GM10266 (cell line): Measurements from ENCODE around the gene PLA2G6.

ENCODE experiments used
- DNase-seq: peaks from one replicate; pipeline ENCODE4 v3.0.0; 2012; ENCODE audit errors: extremely low spot score
- TF ChIP-seq, protein P1 (sequence below): IDR thresholded peaks from 2 replicates; pipeline ENCODE4 v1.5.1; 2012; ENCODE audit warnings: mild to moderate bottlenecking, low read depth; ENCODE audit not compliant: control insufficient read depth, insufficient read depth; ENCODE audit errors: missing control alignments

The PLA2G6 gene

DNA sequence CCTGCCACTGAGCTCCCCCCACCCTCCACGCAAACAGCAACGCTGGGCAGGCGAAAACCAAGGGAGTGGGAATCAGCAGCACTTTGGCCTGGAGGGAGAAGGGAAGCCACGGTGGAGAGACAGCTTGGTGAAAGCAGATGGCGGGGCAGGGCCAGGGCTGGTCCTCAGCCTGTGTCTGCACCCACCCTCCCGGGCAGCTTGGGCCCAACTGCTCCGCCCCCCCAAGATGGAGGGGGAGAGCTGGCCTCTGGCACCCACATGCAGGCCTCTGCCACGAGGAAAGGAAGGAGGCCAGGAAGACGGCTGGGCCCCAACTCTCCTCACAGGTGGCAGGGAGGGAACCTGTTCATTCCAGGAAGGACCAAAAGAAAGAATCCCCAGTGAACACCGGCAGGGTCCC lies 38.0 kb upstream of the PLA2G6 start:
- TF ChIP-seq, protein P1, sequence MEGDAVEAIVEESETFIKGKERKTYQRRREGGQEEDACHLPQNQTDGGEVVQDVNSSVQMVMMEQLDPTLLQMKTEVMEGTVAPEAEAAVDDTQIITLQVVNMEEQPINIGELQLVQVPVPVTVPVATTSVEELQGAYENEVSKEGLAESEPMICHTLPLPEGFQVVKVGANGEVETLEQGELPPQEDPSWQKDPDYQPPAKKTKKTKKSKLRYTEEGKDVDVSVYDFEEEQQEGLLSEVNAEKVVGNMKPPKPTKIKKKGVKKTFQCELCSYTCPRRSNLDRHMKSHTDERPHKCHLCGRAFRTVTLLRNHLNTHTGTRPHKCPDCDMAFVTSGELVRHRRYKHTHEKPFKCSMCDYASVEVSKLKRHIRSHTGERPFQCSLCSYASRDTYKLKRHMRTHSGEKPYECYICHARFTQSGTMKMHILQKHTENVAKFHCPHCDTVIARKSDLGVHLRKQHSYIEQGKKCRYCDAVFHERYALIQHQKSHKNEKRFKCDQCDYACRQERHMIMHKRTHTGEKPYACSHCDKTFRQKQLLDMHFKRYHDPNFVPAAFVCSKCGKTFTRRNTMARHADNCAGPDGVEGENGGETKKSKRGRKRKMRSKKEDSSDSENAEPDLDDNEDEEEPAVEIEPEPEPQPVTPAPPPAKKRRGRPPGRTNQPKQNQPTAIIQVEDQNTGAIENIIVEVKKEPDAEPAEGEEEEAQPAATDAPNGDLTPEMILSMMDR, result no peak
- no peak for DNase-seq

DNA sequence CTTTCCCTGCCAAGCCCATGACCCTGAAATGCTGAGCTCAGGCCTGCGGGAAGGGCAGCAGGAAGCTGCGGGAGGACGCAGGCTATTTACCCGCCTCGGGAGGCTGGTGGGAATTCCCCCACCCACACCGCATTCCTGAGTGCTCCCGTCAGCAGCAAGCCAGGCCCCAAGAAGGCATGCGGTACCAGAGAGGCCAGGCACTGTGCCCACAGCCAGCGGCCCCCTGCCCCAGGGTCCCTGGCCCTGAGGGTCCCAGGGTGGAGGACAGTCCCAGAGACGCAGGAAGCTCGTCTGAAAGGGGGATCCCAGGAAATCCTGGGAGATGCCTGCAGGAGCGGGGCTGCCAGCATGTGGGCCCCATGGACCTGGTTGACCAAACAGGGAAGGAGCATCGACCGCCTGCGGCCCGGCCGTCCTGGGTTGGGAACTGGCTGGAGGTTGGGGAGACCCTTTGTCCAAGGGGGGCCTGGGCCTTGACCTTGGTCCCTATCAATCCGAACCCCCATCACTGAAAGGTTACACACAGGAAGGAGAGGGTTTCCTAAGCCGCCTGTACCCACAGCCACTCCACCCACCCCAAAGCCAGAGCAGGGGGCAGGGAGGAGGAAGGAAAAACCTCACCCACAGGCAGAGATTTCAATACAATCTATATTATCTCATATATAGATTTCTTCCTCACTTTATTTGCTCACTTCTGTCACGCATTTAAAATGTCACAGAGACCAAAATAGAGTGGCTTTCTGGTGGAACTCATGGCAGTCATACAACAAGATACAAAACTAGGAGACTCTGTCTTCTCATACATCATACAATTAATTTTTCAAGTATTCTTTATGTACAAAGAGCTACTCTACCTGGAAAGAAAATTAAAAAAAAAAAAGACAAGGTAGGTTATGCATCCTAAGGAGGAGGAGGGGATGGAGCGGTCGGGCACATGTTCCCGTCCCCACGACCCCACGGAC lies 37.3 kb upstream of the PLA2G6 start:
- no peak for DNase-seq
- TF ChIP-seq, protein P1, result no peak

DNA sequence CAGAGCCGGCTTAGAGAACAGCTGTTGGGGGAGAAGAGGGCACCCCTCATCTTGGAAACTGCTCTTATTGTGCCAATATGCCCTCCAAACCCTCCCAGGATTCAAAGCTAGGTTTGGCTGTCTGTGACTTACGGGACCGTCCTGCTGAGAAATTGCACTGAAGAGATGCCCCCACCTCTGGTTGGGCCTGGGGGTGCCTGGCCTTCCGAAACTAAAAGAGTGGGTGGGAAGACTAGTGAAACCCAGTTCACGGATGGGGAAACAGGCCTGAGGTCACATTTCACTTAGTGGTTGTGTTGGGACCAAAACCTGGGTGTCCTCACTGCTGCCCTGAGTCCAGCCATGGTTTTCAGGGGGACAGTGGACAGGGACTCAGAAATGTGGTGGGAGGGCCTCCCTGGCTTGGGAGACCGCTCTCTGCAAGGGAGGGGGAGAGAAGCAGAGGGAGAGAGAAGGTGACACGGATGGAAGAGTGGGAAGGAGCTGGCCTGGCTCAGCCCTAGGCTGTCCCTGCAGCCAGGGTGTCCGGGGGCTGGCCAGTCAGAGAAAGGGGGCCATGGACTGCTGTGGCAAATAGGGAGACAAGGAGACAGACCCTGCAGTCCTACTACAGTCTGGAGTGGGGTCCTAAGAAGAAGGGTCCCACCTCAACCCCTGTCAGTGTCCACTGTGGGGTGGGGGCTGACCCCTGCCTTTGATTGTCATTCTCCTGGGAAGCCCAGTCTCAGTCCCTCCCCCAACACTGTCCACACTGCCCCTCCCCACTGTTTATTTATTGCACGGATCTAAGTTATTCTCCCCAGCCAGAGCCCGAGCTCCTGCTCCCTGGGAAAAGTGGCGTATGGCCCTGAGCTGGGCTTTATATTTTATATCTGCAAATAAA lies 33.8 kb upstream of the PLA2G6 start:
- TF ChIP-seq, protein P1, result no peak
- peak; percentile 54 for DNase-seq

DNA sequence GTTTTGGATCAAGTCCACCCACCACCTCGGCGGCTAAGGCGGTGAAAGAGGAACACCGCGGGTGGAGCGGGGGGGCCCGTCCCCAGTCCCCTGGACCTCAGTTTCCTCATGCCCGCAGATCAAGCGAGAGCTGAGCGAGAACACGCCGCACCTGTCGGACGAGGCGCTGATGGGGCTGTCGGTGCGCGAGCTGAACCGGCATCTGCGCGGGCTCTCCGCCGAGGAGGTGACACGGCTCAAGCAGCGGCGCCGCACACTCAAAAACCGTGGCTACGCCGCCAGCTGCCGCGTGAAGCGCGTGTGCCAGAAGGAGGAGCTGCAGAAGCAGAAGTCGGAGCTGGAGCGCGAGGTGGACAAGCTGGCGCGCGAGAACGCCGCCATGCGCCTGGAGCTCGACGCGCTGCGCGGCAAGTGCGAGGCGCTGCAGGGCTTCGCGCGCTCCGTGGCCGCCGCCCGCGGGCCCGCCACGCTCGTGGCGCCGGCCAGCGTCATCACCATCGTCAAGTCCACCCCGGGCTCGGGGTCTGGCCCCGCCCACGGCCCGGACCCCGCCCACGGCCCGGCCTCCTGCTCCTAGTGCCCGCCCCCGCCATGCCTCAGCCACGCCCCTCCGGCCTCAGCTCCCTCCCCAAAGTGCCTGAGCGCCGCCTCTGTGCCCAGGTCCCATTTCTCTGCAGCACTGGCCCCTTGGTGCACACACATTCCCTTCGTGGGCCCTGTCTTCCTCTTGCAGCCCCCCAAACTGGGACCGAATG lies 32.8 kb upstream of the PLA2G6 start:
- TF ChIP-seq, protein P1, result peak; percentile 23
- peak; percentile 74 for DNase-seq

DNA sequence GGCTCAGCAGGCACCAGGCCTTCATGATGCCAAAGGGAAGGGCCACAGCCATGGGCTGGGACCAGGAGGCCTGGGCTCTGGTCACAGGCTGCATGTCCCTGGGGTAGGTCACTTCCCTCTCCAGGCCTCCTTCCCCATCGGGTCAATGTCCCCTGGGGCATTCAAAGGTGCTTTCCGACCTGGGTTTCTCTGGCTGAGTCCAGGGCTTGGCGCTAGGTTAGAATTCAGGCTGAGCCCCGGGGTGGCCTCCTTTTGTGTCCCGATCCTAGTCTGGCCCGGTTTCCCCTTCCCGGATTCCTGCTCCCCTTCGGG lies 32.3 kb upstream of the PLA2G6 start:
- TF ChIP-seq, protein P1, result no peak
- peak; percentile 52 for DNase-seq

DNA sequence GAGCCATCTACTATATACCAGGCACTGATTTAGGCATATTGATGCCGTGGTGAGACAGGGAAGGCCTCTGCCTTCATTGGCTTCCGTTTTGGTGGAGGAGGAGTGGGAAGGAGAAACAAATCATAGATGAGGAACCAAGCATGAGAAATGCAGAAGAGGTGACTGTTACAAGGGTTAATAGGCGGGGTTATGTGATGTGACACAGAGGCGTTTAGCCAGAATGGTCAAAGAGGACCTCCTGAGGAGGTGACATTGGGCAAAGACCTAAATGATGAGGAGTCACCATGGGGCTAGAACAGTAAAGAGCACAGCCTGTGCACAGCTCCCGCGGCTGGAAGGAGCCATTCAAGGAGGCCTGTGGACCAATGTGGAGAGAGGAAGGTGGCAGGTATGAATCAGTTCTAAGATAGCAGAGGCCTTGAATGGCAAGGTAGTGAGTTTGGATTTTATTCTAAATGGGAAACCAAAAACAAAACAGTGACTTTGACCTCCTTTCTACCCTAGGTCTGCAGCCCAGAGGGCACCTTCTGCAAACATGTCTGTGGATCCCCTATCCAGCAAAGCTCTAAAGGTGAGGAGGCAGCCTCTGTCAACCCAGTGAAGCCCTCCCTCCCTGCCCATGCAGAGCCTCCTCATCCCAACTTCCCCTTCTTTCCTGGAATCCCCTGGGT lies 31.8 kb upstream of the PLA2G6 start:
- TF ChIP-seq, protein P1, result no peak
- peak; percentile 79 for DNase-seq
